ENCODE results near the gene ARF6.

DNA sequence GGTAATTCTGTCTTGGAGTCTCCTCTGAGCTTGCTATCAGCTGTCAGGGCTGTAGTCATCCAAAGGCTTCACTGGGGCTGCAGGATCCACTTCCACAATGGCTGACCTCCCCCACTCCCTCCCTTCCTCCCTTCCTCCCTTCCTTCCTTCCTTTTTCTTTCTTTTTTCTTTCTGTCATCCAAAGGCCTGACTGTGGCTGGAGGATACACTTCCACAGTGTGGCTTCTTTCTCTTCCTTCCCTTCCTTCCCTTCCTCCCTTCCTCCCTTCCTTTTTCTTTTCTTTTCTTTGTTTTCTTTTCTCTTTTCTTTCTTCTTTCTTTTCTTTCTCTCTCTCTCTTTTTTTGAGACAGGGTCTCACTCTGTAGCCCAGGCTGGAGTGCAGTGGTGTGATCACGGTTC is 30.6 kb downstream of the ARF6 start:
- TF ChIP-seq POLR2AphosphoS5 (IDR thresholded peaks at IDR 0.05; ENCODE audit: borderline replicate concordance, low read depth, low read length) = no peak
- no peak for TF ChIP-seq EZH2 (IDR thresholded peaks at IDR 0.05)
